SH-SY5Y (cell line): Measurements from ENCODE around the gene DMBT1.

Experiments used
- GATA2 ChIP-seq: IDR thresholded peaks from 2 replicates; pipeline ENCODE4 v1.6.1; 2011; ENCODE audit warnings: mild to moderate bottlenecking, low read depth, low read length
- GATA3 ChIP-seq: IDR thresholded peaks from 2 replicates; pipeline ENCODE4 v1.6.1; 2011; ENCODE audit warnings: low read depth, mild to moderate bottlenecking, low read length, moderate library complexity

DNA sequence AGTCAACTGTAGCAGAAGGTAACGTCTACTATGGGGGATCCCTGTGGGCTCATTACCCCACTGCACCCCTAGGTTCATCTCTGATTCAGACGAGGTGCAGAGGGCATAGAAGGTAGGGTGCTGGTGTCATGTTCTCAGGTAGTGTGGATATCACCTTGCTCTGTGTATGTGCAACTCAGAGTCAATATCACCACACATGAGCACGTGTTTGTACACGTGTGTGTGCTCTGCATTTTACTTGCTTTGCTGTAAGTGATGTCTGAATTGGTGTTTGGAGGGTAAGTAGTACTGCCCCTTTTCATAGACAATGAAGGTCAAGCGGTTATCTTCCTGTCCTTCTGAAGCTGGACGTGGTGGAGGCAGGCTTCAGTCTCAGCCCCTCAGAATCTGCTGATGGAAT is 10.4 kb downstream of the DMBT1 start:
- TF ChIP-seq GATA3 (no peak), GATA2 (no peak)
